ENCODE measurements around the gene EDC3. TPM values are rescaled to one million over a fixed set of nuclear protein-coding genes. Genes with fewer than 3 reads are reported as not detected.

EDC3 gene
- total and polyA plus RNA-seq, 9 of the 15 experiments (the other 6 are each of a cell fraction or from before 2014, with no cell fraction given) = 11.7 to 63.9 (median 32.8) TPM

DNA sequence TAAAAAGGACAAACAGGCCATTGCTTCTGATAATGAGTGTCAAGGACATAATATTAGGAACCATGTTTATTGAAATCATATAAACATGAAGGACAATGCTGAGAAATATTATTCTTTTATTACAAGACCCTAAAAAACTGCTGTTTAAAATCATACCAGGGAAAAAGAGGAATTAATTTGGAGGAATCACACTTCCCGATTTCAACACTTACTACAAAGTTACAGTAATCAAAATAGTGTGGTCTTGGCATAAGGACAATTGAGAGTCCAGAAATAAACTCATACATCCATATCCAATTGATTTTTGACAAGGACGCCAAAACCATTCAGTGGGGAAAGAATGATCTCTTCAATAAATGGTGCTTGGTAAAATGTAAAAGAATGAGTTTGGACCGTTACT lies 16.5 kb upstream of the EDC3 start (continued):
- TF ChIP-seq PHTF2 (CRISPR knock-in tag; IDR thresholded peaks at IDR 0.05) = no peak
- TF ChIP-seq ZNF764 (CRISPR knock-in tag; IDR thresholded peaks at IDR 0.05; ENCODE audit: low read depth) = no peak
- no peak for TF ChIP-seq RBFOX2 (IDR thresholded peaks at IDR 0.05; ENCODE audit: low read depth, low read length)
- TF ChIP-seq, protein P1, sequence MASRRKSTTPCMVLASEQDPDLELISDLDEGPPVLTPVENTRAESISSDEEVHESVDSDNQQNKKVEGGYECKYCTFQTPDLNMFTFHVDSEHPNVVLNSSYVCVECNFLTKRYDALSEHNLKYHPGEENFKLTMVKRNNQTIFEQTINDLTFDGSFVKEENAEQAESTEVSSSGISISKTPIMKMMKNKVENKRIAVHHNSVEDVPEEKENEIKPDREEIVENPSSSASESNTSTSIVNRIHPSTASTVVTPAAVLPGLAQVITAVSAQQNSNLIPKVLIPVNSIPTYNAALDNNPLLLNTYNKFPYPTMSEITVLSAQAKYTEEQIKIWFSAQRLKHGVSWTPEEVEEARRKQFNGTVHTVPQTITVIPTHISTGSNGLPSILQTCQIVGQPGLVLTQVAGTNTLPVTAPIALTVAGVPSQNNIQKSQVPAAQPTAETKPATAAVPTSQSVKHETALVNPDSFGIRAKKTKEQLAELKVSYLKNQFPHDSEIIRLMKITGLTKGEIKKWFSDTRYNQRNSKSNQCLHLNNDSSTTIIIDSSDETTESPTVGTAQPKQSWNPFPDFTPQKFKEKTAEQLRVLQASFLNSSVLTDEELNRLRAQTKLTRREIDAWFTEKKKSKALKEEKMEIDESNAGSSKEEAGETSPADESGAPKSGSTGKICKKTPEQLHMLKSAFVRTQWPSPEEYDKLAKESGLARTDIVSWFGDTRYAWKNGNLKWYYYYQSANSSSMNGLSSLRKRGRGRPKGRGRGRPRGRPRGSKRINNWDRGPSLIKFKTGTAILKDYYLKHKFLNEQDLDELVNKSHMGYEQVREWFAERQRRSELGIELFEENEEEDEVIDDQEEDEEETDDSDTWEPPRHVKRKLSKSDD (conservative IDR thresholded peaks at IDR 0.05; ENCODE audit: low read length) = no peak

DNA sequence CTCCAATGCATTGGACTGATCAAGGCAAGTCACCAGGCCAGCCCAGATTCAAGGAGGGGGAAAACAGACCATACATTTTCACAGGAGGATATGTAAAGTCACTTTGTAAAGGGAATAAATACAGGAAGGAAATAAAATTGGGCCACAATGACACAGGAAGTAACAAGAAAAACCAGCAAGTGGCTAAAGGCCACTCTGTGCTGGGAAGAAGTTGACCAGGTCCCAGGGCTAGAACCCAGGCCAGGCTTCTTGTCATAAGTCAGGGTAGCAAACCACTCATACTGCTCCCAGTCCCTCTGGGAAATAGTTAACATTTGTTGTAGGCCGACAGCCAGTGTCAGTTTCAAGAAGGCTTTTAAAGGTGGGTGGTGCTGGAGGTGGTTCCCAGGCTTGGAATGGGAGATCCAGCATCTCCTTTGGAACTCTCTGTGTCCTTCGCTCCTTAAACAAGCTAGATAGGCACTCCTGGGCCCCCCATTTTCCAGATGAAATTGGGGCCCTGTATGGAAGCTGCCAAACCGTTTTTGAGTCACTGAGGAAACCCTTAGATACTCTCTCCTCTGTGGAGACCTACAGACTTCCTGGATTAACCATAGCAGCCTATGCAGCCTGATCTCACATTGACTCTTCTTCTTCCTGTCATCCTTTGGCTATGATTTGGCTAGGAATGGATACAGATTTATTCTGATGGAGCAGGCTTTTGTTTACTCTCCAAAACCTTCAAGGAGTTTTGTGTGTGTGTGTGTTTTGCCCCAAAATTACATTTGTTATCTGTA lies 14.7 kb upstream of the EDC3 start:
- intact Hi-C loops (cut with micrococcal nuclease) = no loop called here
- WGBS (ENCODE audit: insufficient coverage, low coverage, missing lambda C conversion rate) = 2% methylated on average over 3 of the region's 3 CpGs
- no peak for TF ChIP-seq SAFB (IDR thresholded peaks at IDR 0.05; ENCODE audit: borderline replicate concordance, low read depth, low read length)
- no peak for TF ChIP-seq NR2C1 (IDR thresholded peaks at IDR 0.05)
- no peak for TF ChIP-seq NR2C1 (tag; IDR thresholded peaks at IDR 0.05)
- no peak for TF ChIP-seq SPI1 (IDR thresholded peaks at IDR 0.05; ENCODE audit: borderline replicate concordance, low read depth, low read length)
- TF ChIP-seq ZNF507 (tag; conservative IDR thresholded peaks at IDR 0.05) = no peak
- no peak for TF ChIP-seq CBX1 (IDR thresholded peaks at IDR 0.05; ENCODE audit: low read depth)
- no peak for TF ChIP-seq ELF4 (CRISPR knock-in tag; IDR thresholded peaks at IDR 0.05)
- TF ChIP-seq, protein P2, sequence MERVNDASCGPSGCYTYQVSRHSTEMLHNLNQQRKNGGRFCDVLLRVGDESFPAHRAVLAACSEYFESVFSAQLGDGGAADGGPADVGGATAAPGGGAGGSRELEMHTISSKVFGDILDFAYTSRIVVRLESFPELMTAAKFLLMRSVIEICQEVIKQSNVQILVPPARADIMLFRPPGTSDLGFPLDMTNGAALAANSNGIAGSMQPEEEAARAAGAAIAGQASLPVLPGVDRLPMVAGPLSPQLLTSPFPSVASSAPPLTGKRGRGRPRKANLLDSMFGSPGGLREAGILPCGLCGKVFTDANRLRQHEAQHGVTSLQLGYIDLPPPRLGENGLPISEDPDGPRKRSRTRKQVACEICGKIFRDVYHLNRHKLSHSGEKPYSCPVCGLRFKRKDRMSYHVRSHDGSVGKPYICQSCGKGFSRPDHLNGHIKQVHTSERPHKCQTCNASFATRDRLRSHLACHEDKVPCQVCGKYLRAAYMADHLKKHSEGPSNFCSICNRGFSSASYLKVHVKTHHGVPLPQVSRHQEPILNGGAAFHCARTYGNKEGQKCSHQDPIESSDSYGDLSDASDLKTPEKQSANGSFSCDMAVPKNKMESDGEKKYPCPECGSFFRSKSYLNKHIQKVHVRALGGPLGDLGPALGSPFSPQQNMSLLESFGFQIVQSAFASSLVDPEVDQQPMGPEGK (CRISPR knock-in tag; IDR thresholded peaks at IDR 0.05; ENCODE audit: borderline replicate concordance) = no peak
- no peak for TF ChIP-seq RBM25 (IDR thresholded peaks at IDR 0.05; ENCODE audit: low read depth, low read length, severe bottlenecking)
- TF ChIP-seq NFE2L1 (tag; IDR thresholded peaks at IDR 0.05; ENCODE audit: borderline replicate concordance, low read depth) = no peak
- no peak for TF ChIP-seq NFATC3 (IDR thresholded peaks at IDR 0.05)
- TF ChIP-seq ZNF212 (CRISPR knock-in tag; IDR thresholded peaks at IDR 0.05) = no peak
- no peak for TF ChIP-seq ETV1 (tag; conservative IDR thresholded peaks at IDR 0.05; ENCODE audit: low read depth)
- no peak for TF ChIP-seq ERF (CRISPR knock-in tag; IDR thresholded peaks at IDR 0.05)

More for the DNA sequence above, 14.7 kb upstream of the EDC3 start:
- Histone ChIP-seq H3K4me1 (replicated peaks in 1 of 2; ENCODE audit: control insufficient read depth in 2 of 2, insufficient read depth in 2 of 2, low read length in 2 of 2) (no peaks in the 10 kb centered on the region), H2AFZ (ENCODE audit: low read depth, low read length) (no peak overlapping the region), H3K27ac (ENCODE audit: extremely low read depth, low read depth, low read length) (no peak overlapping the region), H4K20me1 (replicated peaks; ENCODE audit: control insufficient read depth, insufficient read depth, low read length) (no peaks in the 10 kb centered on the region), H3K4me2 (ENCODE audit: insufficient read depth, low read length) (no peak overlapping the region), H3K9me3 (replicated peaks; ENCODE audit: control insufficient read depth, insufficient read depth, low read depth, low read length) (no peaks in the 10 kb centered on the region), H3K36me3 (ENCODE audit: control insufficient read depth, insufficient read depth, low read length) (no peaks in the 10 kb centered on the region), H3K27me3 (ENCODE audit: control insufficient read depth in 2 of 2, insufficient read depth in 2 of 2, low read length in 2 of 2) (peaks cover 6 to 17% of the 10 kb centered on the region in 2 experiments), H3K4me3 (no peak overlapping the region), H3K79me2 (ENCODE audit: control insufficient read depth, insufficient read depth, low read length) (no peaks in the 10 kb centered on the region), H3K9me1 (ENCODE audit: control insufficient read depth, insufficient read depth, low read length) (no peaks in the 10 kb centered on the region), H3K9ac (ENCODE audit: insufficient read depth in 1 of 2, low read depth in 2 of 2, low read length in 2 of 2) (no peak overlapping the region)
- ATAC-seq (no peak), DNase-seq (ENCODE audit: extremely low read depth in 1 of 4, low spot score in 3 of 4) (no peak), FAIRE-seq (no peak)
- ChIA-PET POLR2A (interaction anchor here (0.8 kb wide), 1 partner anchor 11 kb away, joined by 3 read pairs; no protein-coding TSS in a partner anchor), CTCF (ENCODE audit: low intra/inter-chr PET ratio) (no interaction called here)
- in situ Hi-C loops (cut with MboI) = no loop called here
- BruUV-seq (replicated peaks) = no TSS peak

All from K562 (cell line).